GM08714 (cell line): ENCODE measurements around the gene URM1.
"Not testable (repeated sequence)": the region's sequence is repeated elsewhere in the genome, so short reads cannot be mapped to it uniquely, and the experiment has no call there.

Experiments used
- H3K4me3 ChIP-seq: fragments of 200-500 bp; sonication (Bioruptor generic); 2 replicates; pipeline ENCODE4 v1.5.1; 2014; ENCODE audit warnings: mild to moderate bottlenecking, low read length, inconsistent platforms
- ZNF274 ChIP-seq: IDR thresholded peaks from 2 replicates; pipeline ENCODE4 v1.6.1; 2012; ENCODE audit warnings: mild to moderate bottlenecking, low read depth, low read length

URM1 gene

DNA sequence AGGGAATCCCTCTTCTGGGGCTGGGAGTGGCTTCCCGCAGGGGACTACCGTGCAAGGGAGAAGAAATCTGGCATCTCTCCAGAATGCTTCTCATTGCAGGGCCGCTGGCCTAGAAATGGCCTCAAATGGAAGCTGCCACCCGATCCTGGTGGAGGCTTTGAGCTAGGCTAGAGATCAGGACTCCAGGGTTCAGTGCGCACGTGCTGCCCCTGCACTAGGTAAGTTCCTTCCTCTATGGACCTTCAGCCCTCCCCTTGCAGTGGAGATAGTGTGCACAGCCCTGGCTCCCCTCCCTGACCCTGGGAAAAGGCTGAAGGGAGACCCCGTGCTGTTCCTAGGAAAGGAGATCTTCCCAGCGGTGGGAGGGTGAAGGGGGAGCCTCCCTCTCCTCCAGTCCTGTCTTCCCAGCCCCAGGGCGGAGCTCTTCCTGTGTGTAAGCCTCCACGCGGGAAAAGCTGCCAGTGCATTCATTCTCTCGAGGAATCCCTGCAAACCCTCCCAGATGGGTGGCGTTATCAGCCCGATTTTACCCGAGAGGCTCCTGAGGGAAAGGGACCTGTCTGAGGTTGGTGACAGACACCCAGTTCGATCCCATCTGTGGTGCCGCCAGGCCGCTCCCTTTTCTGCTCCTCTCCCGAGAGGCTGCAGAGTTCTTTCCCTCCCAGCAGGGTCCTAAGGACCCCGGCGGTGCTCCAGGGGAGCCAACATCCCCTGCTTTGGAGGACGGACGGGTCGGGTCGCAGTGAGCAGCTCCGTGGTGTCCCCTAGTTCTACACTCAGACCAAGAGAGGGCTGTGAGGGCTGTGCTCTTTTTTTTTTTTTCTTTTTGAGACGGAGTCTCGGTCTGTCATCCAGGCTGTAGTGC is 48.1 kb downstream of the URM1 start:
- H3K4me3 ChIP-seq: no peak overlapping the region; the same call in 1 of the 2 replicates
- TF ChIP-seq ZNF274: no peak

DNA sequence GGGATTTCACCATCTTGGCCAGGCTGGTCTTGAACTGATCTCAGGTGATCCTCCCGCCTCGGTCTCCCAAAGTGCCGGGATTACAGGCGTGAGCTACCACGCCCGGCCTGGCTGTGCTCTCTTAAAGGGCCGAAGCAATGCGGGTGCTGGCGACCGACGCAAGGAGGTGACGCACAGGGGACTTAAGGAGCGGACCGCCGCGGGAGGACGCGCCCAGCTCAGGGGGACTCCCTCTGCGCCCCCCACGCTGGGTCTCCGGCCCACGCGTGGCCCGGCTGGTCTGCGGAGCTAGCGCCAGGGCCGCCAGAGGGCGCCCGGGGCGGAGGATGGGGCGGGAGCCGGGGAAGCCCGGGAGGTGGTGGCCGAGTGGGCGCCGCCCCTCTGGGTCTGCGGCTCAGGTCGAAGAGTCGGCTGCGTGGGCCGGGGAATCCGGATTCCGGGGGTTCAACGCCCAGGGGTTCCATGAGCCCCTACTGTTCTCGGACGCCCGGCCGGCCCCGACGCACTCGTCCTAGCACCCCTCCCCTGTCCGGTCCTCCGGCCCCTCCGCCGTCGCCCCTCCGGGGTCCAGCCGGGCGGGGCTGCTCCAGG is 49.0 kb downstream of the URM1 start:
- H3K4me3 ChIP-seq: peak overlapping the region; percentile 70
- TF ChIP-seq ZNF274: no peak

- TF ChIP-seq ZNF274: no peak
- H3K4me3 ChIP-seq: peak within 1 kb of the TSS; percentile 70
Measured at GRCh38 chr9:128420651-128421481, 49.7 kb downstream of the URM1 start, which contains the start of gene CERCAM. CERCAM (plus strand) TSS chr9:128420857; CDS start chr9:128420878, 21 bp downstream.

DNA sequence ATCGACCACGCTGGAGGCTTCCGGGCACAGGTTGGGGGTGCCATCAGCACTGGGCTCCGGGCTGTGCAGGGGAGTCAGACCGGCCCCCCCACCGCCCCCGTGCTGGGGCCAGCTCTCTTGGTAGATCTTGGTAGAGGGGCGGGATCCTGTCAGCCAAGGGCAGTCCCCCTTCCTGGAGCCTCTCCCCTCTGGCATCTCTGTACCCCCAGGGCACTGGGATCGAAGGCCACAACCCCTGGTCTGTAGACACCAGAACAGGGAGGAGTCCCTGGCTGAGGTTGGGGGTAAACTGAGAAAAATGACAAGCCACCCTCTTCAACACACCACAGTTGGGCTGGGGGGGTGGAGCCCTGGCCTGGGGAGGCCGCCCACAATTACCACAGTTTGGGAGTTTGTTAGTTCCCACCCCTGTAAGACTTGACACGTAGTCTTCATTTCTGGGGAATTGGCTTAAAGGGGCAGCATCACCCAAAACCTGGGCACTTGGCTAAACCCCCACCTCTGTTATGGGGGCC is 50.4 kb downstream of the URM1 start:
- no peak for TF ChIP-seq ZNF274
- H3K4me3 ChIP-seq: no peak overlapping the region

DNA sequence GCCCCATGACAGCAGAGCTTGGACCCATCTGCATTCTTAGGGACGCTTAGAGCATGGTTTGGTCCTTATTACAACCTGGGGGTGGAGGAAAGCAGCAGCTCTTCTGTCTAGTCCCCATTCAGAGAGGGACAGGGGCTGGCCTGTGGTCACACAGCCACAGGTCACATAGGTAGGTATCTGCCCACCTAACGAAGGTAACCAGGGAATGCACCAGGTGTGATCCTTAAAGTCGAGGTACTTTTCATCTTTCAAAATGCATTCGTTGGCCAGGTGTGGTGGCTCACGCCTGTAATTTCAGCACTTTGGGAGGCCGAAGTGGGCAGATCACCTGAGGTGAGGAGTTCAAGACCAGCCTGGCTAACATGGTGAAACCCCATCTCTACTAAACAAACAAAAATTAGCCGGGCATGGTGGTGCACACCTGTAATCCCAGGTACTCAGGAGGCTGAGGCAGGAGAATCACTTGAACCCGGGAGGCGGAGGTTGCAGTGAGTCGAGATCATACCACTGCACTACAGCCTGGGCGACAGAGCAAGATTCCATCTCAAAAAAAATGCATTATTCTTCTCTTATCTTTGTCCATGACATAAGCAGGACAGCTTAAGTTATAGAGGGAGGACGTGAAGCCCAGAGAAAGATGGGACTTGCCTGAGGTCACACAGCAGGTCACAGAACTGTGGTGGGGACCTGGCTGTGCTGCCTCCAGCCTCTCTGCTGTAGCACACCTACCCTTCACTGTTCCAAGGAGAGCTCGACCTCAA is 51.0 kb downstream of the URM1 start:
- not testable (repeated sequence) for H3K4me3 ChIP-seq

DNA sequence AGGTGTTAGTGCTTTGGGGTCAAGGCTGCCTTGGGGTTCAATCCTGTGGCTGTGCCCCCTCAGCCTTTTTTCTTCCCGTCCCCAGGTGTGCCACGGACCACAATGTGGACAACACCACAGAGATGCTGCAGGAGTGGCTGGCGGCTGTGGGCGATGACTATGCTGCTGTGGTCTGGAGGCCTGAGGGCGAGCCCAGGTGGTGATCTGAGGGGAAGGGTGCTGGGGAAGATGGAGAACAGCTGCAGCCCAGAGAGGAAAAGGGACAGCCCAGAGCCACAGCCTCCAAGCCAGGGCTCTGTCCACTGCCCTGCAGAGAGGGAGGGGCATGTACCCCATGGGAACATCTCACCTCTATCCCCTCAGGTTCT is 51.6 kb downstream of the URM1 start:
- H3K4me3 ChIP-seq: no peak overlapping the region
- TF ChIP-seq ZNF274: no peak

DNA sequence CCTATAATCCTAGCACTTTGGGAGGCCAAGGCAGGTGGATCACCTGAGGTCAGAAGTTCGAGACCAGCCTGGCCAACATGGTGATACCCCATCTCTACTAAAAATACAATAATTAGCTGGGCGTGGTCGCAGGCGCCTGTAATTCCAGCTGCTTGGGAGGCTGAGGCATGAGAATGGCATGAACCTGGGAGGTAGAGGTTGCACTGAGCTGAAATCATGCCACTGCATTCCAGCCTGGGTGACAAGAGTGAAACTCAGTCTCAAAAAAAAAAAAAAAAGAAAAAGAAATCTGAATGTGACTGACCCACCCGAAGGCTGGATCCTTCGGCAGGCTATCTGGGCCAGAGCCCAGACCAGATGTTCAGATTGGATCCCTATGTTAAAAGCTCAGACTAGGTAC is 52.2 kb downstream of the URM1 start:
- H3K4me3 ChIP-seq: not testable (repeated sequence)

GRCh38 chr9:128424268-128424780 is 53.1 kb downstream of the URM1 start:
- no peak overlapping the region for H3K4me3 ChIP-seq
- no peak for TF ChIP-seq ZNF274

GRCh38 chr9:128428644-128429512 is 57.7 kb downstream of the URM1 start:
- no peak for TF ChIP-seq ZNF274
- H3K4me3 ChIP-seq: no peak overlapping the region

DNA sequence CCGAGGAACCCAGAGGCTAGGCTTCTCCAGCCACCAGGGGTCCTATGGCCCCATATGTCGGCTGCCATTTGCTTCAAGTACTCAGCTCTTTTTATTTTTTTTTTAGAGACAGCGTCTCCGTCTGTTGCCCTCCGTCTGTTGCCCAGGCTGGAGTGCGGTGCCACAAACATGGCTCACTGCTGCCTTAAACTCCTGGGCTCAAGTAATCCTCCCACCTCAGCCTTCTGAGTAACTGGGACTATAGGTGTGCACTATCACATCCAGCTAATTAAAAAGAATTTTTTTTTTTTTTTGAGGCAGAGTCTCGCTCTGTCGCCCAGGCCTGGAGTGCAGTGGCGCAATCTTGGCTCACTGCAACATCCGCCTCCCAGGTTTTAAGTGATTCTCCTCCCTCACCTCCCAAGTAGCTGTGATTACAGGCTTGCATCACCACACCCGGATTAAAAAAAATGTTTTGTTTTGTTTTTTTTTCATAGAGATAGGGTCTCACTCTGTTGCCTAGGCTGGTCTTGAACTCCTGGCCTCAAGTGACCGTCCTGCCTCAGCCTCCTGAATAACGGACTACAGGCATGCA is 58.4 kb downstream of the URM1 start:
- H3K4me3 ChIP-seq: no peak overlapping the region
- no peak for TF ChIP-seq ZNF274

DNA sequence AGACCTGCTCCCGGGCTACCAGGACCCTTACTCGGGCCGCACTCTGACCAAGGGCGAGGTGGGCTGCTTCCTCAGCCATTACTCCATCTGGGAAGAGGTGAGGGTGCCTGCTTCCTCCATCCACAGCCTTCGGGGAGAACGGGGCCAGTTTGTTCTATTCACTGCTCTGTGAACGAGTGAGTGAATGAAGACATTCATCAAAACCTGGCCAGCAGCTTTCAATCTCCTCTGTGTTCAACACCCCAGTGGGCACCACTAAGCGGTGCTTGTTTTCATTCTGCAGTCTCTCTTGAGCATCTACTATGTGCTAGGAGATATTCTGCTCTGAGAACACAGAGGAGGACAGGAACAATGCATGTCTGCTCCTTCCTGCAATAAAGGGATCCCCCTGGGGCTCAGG is 60.0 kb downstream of the URM1 start:
- no peak for TF ChIP-seq ZNF274
- H3K4me3 ChIP-seq: no peak overlapping the region

DNA sequence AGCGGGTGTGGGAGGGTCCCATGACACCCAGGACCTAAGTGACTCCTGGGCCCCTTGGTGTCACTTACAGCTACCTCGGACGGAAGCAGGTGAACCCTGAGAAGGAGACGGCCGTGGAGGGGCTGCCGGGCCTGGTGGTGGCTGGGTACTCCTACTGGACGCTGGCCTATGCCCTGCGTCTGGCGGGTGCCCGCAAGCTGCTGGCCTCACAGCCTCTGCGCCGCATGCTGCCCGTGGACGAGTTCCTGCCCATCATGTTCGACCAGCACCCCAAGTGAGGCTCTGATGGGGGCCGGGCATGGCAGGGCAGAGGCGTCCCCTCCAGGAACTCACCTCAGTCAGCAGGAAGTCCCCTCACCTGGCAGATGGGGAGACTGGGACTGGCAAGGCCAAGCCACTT is 63.2 kb downstream of the URM1 start:
- no peak for TF ChIP-seq ZNF274
- H3K4me3 ChIP-seq: no peak overlapping the region
